Loucy (cell line): ENCODE results near the gene EPB41L1.

ENCODE experiments used
- CTCF ChIP-seq: fragments of 200-600 bp; sonication (generic); conservative IDR thresholded peaks from 2 replicates; pipeline ENCODE4 v1.5.1; 2014; ENCODE audit warnings: mild to moderate bottlenecking, antibody characterized with exemption, low read length
- EZH2phosphoT487 ChIP-seq: fragments of 200-600 bp; IDR thresholded peaks from 2 replicates; pipeline ENCODE4 v1.6.1; 2018; ENCODE audit warnings: antibody characterized with exemption, mild to moderate bottlenecking, moderate library complexity, borderline replicate concordance

GRCh38 chr20:36125097-36125496 is 29.4 kb upstream of the EPB41L1 start:
- no peak for TF ChIP-seq CTCF
- TF ChIP-seq EZH2phosphoT487 = no peak
